Astrocyte of the hippocampus (primary cell): ENCODE results near the gene TNFSF8.

ENCODE experiments used
- DNase-seq: peaks from one replicate; pipeline ENCODE4 v3.0.0; 2011; ENCODE audit warnings: low read depth, low spot score

The TNFSF8 gene, protein sequence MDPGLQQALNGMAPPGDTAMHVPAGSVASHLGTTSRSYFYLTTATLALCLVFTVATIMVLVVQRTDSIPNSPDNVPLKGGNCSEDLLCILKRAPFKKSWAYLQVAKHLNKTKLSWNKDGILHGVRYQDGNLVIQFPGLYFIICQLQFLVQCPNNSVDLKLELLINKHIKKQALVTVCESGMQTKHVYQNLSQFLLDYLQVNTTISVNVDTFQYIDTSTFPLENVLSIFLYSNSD

DNA sequence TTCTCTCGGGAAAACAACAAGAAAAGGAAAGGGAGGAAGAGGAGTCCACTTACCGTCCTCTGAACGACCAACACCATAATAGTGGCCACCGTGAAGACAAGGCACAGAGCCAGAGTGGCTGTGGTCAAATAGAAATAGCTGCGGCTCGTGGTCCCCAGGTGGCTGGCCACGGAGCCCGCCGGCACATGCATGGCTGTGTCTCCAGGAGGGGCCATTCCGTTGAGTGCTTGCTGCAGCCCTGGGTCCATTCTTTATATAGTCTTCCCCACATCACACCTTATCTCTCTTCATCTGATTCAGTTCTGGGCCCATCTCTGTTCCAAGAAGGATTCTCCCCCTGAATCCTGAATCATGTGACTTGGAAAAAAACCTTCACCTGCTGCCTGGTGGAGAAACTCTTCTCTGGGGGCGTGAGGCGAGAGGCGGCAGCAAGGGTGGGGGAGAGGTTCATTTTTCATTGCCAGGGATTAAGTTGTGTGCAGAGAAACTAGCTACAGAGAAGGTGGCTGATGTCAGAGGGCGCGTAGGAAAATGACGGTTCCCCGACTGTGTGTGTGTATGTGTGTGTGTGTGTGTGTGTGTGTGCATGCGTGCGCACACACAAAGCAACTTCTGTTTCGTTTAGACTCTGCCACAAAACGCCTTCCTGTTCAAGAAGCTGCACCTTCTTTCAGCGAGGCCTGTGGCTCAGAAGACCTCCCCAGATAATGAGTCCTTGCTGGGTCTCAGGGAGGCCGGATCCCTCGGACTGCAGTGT, at the start of gene TNFSF8:
Gene TNFSF8 (minus strand): TSS at position 536 of the 757 bp plus-strand sequence. CDS start 288 bp downstream, at position 248.
- DNase-seq: no peak

DNA sequence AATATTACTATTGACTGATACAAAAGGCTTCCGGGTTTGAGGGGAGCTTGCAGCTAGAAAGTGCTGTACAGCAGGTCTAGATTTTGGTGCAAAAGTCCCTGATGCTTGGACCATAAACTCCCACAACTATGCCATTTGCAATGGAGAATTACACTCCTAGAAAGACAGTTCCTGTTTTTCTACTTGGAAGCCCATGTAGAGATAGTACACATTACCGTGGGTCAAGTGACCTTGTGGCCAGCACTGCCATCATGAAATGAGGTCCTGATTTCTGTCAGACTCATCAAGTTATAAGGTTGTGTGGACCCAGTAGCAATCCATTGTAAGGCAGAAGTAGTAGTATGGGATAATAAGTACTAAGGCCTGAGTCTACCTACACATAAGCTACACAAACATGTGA, 42.8 kb upstream of the TNFSF8 start:
- no peak for DNase-seq

DNA sequence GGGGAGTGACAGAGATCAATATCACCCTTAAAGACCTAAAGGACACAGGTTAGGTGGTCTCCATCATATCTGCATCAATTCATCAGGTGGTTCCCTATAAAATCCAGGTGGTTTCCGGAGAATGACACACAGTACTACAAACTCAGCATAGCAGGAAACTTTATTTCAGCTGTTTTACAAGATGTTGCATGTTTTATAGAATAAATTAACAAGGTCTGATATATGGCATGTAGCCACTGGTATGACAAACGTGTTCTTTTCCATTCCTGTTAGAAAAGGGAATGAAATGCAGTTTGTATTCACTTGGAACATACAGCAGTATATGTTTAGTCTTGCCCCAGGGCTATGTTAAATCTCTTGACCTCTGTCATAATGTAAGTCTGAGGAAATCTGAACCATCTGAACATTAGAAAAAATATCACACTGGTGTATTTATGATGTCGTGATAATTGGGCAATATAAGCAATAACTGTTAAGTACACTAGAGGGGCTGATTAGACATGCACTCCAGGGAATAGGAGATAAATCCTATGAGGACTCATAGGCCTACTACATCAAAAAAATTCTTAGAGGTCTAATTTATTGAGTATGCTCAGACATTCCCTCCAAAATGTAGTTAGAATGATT, 42.2 kb upstream of the TNFSF8 start:
- DNase-seq: no peak

DNA sequence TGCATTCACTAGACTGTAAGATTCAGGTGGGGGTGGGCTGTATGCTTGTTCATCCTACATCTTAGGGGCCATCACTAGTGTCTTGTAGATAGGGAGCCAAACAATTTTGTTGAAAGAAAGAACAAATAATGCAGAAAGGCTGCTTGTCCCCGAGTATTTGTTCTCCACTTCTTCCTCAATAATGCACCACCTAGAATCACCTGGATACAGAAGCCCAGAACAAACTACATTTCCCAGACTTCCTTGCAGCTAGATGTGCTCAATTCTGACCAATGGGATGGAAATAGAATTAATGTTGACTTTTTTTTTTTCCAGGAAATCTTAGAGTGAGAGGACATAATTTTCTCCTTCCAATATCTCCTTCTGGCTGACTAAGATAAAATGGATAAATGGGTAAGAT, 38.9 kb upstream of the TNFSF8 start:
- DNase-seq: no peak

DNA sequence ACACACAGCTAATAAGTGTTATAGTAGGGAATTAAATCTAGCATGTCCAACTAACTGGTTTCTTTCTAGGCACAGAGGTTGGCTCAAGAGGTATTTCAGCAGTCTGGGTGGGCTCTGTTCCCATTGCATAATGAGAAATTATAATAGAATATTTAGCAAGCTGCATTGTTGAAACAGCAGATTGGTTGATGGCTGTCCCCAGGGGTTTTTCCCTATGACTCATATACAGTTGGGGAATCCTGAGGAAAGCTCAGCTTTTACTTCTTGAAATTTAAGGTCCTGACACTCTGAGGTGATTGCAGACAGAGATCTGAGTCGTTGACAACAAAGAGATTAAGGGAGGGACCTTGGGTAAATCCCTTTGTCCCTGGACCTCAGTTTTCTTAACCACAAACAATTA, 38.3 kb upstream of the TNFSF8 start:
- DNase-seq: peak; percentile 47

DNA sequence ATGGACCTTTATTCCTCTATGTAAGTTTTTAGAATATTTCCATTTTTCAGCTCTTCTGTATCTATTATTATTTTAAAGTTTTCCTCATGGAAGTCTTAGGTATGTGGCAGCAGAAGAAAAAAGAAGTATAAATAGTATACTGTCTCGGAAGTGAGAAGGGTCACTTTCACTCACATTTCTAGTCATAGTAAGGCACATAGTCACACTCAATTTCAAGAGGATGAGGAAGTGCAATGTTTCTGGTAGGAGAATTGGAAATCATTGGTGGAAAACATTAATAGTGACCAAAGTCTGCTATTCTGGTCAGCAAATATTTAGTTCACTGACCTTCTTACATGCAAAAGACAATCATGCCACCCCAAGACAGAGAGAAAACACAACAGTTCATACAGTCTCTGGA, 35.2 kb upstream of the TNFSF8 start:
- DNase-seq: no peak

DNA sequence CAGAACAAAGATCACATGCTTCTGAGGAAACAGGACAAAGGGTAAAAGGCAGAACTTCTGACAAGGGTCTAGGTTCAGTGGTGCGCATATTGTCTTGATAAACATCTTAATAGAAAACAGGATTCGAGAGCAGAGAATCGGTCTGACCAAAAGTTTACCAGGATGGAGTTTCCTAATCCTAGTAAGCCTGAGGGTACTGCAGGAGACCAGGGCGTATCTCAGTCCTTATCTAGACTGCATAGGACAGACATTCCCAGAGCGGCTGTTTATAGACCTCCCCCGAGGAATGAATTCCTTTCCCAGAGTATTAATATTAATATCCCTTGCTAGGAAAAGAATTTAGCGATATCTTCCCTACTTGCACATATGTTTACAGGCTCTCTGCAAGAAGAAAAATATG, 32.4 kb upstream of the TNFSF8 start:
- no peak for DNase-seq

DNA sequence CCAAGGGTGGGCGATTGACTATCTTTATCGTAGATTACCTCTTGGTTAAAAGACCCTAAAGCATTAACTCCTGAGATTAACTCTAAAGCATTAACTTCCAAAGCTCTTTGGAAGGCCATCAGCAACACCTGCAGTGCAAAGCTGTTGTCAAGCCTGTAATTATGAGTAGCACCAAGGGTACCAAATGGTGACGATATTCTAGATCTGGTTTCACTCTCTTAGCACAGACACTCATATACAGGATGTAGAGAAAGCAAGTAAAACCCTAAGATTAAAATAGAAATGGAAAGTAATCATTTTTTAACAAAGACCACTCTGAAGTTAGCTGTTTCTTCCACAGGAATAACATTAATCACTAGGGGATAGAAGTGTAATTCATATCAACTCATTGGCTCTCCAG, 29.9 kb upstream of the TNFSF8 start:
- DNase-seq: no peak

DNA sequence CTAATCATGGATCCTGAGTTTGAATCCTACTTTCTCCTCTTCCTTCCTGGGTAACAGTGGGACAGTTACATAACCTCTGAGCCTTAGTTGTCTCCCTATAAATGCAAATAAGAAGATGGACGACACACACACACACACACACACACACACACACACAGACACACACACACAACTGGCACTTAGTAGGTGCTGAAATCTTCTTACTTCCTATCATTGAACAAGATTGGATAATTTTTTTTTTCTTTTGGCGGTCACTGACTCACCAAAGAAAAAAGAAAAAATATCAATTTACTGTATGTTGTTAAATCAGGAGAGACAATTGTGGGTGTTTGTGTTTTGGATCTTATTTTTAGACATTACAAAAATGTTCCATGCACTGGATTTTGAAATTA, 28.4 kb upstream of the TNFSF8 start:
- no peak for DNase-seq

DNA sequence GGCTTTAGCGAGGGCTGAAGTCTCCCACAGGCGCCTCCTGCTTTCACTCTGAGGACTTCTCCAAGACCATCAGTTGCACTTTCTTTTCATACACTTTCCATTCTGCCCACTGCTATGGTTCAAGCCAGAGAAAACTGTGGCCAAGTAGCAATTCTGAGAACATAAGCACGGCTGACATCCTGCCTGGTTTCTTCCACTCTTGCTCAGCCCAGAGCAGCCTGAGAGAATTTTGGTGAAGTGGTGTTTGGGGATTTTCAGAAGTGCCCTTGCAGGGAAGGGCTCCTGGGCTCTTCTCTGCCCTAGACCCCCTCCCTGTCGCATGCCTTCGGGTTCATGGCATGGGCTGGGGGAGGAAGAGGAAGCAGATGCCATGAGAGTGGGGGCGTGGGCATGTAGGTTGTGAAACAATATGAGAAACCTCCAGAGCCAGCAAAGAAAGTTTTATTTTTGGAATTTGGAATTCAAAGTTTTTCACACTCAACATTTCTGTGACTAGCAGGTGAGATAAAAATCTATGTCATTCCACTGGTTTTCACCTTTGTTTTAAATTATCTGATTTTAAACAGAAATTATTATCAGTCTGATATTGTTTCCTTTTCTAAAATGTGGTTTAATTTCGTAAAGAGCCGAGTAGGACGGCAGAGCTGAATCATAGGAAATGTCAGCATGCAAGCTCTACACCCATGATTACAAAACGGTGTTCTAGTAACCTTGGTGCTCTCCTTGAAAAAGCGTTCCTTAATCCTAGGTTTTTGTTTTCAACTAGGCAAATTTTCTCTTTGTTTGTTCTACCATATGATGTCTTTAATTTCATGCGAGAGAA, 27.8 kb upstream of the TNFSF8 start:
- DNase-seq: no peak

DNA sequence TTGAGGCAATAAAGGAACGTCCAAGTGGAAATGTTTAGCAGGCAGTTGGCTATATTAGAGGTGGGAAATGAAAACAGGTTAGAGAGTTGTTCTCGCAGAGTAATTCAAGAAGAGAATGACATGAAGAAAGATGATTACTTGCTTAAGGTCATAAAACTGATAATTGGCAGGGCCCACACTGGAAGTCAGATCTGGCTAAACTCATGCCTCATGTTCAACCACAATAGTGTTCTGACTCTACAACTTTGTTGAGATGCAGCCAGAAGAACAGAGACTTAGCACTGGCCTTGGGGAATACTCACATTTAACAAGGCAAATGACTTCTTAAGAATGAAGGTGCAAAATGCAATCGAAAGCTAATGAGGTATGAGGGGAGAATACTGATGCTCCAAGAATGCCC, 27.2 kb upstream of the TNFSF8 start:
- DNase-seq: no peak

DNA sequence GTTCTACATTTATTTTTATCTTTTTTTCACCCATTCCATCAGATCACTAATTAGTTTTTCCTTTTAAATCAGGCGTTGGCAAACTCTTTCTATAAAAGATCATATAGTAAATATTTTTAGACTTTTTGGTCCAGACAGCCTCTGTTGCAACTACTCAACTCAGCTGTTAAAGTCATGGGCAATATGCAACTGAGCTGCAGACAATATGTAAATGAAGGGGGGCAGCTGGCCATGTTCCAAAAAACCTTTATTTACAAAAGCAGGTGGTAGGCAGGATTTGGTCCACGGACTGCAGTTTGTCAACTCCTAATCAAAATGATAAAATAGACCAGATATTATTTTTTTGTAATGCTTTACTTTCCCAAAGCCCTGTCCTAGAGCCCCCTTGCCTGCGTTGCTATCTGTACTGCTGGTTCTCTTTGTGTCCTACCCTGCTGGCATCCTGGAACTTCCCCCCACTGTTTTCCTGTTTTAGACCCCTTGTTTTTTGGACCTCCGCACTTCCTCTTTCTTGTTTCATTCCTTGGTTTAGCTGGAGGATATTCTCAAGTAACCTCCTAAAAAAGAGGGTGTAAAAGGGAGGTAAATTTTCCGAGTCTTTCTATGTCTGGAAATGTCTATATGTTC, 24.7 kb upstream of the TNFSF8 start:
- no peak for DNase-seq

DNA sequence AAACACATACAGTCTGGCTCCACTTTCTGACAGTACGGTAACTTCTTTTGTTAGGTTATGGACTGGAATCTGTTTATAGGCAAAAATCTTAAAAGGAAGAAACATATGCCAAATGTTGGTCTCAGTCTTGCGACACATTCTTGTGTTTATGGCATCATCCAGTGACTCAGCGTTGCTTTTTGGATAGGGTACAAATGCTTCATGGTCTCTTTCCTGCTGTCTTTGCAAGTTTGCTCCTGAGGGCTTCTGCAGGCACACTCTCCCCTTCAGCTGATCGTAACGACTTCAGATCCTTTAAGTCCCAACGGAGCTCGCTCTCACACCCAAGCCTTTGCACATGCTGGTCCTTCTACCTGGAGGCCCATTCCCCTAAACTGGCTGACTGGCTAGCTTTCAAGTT, 23.6 kb upstream of the TNFSF8 start:
- DNase-seq: peak; percentile 67

DNA sequence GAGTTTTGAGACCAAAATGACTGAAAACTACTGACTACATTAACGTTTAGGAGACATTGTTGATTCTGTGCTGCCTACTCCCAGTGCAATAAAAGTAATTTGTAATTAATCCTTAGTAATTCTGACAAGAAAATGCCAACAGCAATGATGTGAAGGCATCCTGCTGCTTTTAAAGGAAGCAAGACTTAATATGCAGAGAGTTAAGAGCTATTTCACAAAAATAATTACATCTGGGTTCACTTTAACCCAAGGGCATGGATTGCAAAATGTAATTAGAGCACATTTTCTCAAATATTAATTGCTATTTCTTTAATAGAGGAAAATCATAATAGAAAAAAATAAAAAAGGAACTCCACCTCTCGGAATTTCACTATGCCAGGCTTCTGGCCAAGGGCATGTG, 22.7 kb upstream of the TNFSF8 start:
- DNase-seq: no peak

DNA sequence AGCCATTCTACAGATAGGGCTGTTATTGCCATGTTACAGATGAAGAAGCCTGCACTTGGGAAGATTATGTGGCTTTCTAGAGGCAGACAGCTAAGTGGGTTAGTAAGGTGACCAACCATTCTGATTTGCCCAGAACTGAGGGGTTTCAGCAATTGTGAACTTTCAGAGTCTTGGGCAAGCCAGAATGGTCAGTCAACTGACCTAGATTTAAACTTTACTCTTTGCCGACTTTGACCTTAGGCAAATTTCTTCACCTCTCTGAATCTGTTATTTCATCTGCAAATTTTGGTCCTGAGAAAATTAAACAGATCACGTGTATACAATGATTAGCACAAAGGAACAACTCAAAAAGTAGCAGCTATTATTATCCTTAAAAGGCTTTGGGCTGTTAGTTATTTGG, 20.4 kb upstream of the TNFSF8 start:
- no peak for DNase-seq

DNA sequence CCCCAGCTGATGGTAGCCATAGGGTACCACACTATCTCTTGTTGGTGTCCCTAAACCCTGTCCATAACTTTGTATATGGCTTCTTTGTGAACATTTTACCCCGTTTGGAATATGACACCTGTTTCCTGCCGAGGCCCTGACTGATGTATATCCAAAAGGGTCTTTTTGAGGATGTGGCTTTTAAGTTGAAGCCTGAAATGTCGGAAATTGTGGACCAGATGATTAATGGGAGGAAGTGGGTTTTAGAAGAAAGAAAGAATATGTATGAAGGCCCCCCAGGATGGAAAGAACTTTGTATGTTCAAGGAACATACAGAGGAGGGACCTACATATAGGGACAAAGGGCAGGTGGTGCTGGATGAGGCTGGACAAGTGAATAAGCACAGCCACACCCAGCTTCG, 16.7 kb upstream of the TNFSF8 start:
- DNase-seq: no peak

DNA sequence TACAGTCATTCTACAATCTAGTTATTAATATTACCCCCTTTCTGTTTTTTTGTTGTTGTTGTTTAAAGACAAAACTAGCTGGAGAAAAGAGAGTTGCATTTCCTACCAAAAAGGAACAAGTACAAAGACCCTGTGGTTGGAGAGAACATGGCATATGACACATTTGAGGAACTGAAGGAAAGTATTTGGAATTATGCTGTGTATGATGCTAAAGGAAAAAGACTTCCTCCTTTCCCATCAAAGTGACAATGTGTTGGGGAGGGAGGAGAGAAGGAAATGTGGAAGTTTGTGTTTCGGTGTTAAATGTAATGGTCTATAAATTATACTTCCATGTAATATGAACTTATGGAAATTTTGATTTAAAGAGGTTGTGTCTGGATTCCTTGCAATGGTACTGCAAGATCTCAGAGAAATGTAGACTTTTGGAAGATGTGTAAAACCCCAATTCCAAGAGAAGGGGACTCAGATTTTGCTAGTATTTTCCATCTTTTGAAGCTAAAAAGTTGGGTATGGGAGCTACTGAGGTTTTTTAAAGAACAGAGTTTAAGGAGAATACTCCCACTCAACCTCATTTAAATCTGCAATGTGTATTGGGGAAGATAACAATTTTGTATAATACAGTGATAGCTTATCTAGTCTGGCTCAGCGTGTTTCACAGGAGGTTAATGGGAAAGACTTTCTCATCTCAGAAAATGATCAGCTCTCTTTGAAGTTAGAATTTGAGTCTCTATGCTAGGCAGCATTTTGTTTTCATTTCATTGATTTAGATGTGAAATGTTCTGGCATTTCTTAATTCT, 15.4 kb upstream of the TNFSF8 start:
- DNase-seq: no peak

DNA sequence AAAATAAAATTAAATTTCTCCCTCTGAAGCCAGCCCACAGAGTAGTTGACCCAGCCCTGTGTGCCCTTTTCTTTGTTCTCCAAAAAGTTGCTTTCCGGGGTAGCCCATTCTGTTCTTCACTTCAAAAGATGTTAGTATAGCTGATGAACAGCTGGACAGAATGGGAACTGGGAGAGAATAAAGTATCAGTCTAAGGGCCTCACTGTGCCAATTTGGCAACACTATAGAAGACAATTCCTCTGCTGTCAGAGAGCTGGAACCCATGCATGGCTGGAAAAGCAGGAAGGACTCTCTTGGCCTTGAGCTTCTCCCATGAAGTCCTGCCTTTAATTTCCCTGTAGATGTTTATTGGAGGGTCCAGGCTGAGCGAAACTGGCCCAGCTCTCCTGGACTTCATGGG, 11.0 kb upstream of the TNFSF8 start:
- DNase-seq: no peak

DNA sequence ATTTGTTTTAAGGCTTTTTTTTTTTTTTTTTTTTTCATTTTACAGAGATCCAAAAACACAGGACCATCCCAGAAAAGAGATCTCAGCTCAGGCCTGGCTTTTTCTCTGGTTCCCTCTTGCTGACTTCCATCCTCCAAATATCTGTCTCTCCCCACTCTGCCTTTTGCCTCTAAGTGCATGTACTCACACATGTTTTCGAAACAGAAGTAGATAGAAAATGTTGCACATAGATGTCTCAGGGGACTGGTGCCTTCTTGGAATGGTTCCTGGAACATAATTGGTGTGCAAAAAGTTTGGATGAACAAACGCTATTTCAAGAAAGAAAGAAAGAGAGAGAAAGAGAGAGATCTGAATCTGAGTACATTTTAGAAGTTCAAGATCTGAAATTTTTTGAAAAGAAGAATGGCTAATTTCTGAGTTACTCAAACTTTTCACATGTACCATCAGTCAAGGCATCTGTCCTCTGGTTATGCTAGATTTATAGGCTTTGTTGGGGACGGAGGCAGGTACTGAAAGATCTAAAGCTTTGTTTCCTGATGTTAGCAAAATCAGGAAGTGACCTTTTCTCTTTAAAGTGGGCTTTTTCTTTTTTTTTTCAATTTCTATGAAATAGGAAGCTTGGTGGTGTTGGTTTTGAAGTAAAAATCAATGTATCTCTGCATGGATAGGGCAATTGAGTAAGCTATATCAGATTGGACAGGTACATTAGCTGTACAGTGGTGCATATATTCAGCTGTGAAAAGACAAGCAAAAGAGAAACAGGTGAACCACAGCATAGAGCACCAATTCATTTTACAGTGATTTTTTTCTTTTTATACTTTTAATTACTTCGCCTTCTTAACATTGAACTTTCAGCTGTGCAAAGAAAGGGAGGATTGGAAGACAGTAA, 8.5 kb upstream of the TNFSF8 start:
- DNase-seq: no peak

DNA sequence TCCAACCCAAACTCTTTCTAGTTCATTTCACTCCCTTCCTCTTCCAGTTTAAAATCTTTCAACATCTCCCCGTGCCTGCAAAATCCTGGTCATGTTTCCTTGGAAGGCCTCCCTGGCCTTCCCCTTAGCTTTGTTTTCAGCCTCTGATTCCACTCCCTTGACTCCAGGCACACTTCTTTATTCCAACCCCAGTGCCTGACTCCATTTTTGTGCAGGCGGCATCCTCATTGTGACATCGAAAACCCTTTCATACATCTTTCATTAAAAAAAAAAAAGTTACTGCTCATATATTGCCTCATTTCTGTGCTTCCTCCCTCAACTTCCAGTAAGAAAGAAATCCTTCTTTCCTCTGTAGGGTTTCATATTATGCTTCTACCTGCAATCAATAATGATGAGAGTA, 7.1 kb upstream of the TNFSF8 start:
- DNase-seq: no peak
